SKM-1 (cell line): Measurements from ENCODE around the gene PLEKHM1.
"Not testable (repeated sequence)": the region's sequence is repeated elsewhere in the genome, so short reads cannot be mapped to it uniquely, and the experiment has no call there.

ENCODE experiments used
- DNase-seq: peaks from one replicate; lab custom pipeline; 2025; ENCODE audit not compliant: unreplicated experiment; lab: John Stamatoyannopoulos, UW

PLEKHM1 gene

DNA sequence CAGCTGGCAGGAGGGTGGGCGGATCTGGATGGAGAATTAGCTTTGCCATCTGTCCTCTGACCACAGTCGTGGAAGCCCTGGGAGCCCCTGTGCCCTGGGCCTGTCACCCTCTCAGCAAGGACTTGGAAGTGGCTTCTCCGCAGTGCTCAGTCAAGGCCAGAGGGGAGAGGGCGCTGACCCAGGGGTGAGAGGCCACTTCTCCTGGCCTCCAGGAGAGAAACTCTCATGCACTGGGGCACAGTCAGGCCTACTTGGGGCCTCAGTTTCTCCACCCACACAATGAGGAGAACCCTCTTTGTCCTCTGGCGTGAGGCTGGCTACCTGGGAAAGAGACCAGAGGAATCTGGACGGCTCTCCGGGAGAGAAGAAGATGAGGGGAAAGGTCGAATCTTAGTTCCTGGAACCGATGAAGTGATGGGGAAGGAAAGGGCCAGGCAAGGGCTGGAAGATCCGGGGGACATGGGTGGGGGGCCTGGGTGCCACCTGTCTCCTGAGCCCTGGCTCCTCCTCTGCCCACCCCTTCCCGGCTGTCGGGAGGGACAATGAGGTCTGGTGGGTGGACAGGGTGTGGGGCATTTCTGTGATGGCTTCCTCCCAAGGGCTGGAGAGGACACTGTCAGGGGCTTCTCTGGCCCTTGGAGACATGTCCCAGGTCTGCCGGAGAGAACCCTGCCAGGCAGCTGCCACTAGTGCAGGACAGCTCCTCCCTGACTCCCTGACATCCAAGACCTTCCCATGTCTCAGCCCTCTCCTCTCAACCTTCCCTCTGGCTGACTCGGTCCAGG is 48.8 kb downstream of the PLEKHM1 start:
- no peak for DNase-seq

DNA sequence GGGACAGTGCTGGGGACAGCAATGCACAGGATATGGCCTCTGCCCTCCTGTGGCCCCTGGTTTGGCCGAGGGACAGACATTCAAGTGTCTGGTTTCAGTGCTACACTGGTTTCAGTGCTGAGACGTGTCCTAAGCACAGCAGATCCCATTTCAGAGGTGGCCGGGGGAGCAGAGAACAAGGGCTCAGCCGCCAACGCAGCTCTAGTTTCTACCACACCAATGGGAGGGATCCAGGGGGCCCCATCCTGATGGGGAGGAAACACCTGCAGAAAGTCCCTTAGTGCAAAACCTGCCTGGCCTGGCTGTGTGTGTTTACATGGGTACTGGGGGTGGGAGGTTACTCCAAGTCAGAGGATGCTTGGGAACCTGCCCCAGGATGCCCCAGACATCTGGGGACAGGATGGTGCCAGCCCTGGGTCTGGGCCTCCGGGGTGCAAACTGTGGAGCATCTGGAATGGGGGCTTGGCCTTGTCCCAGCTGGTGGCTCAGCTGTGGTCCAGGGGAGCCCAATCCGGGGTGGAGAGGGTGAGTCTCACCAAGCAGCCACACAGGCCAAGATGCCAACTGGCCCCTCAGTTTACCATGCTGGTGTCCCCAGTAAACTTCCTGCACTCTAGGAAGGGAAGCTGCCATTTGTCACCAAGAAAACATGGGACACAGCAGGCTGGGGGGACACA is 49.5 kb downstream of the PLEKHM1 start:
- not testable (repeated sequence) for DNase-seq

DNA sequence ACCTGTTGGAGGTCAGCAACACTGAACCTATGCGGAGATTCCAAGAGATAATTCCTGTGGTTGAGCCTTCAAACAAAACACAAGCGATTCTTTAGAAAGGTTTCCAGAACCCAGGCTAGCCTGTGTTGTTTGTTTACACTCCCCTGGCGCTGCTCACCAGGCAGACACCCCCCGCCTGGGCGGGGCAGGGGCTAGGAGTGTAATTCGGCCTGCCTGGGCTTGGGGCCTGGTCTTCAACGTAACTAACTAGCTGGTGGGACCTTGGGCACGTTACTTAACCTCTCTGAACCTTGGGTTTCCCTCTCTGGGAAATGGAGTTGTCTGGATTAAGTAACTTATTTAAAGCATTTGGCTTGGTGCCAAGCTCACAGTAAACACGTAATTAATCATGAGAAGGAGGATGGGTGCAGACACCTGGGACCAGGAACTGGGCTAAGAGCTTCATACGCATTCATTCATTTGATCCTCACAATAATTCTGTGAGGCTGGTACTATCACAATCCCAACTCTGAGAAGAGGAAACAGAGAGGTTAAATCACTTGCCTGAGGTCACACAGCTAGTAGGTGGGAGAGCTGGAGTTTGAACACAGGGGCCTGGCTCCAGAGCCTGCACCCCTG is 50.3 kb downstream of the PLEKHM1 start:
- DNase-seq: no peak

DNA sequence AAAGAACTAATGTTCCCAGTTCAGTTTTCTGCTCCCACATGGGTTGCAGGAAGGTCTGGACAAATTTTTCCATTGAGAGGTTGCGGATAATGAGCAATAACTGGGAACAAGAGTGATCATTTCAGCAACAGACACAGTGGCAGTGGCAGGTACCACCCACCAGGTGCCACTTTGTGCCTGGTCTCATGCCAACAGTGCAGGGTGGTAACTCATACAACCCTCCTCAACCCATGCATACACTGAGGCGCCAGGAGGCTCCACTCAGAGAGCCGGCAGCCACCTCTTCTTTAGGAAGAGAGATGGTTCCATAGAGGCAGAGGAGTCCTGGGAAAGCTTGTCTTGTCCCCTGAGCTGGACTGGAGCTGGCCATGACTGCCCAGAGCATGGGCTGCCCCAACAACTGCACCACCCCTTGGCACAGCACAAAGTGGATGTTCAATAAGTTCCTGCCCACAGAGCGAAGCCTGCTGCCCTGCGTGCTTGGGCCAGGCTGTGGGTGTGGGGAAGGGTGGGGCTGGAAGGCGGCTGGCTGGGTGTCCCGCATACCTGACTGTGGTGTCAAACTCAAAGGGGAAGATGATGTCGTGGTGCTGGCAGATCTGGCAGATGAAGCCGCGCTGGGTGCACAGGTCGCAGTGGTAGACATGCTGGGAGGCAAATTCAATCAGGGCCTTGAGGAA is 51.5 kb downstream of the PLEKHM1 start:
- no peak for DNase-seq

DNA sequence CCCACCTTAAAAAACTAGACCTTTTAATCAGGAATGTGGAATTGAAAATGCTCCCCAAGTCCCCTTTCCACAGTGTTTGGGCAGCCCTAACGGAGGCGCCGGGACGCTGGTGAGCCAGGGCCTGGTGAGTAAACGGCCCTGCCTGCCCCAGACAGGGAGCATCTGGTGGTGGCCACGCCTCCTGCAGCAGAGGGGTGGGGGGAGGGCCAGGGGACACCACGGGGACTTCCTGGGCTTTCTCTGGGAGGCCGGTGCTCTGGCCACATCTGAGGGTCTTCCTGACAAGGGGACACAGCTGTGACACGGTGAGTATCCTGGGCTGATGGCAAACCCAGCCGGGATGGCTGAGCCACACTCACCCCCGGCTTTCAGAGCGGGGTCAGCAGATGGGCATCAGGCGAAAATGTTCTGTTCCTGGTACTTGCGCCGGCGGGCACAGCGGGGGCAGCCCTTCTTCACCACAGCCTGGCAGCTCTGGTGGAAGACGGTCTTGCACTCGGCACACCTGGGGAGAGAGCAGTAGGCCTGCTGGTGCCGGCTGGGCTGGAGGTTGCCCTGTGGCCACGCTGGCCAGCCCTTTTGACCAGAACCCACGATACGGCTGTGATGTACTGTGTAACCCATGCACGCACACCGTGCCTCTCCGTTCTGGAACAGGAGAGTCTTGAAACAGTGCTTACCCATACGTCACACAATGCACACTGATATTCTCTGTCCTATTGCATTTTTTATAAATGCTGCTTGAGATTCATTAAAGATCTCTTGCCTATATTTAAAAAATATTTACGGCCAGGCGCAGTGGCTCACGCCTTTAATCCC is 52.8 kb downstream of the PLEKHM1 start:
- DNase-seq: no peak

DNA sequence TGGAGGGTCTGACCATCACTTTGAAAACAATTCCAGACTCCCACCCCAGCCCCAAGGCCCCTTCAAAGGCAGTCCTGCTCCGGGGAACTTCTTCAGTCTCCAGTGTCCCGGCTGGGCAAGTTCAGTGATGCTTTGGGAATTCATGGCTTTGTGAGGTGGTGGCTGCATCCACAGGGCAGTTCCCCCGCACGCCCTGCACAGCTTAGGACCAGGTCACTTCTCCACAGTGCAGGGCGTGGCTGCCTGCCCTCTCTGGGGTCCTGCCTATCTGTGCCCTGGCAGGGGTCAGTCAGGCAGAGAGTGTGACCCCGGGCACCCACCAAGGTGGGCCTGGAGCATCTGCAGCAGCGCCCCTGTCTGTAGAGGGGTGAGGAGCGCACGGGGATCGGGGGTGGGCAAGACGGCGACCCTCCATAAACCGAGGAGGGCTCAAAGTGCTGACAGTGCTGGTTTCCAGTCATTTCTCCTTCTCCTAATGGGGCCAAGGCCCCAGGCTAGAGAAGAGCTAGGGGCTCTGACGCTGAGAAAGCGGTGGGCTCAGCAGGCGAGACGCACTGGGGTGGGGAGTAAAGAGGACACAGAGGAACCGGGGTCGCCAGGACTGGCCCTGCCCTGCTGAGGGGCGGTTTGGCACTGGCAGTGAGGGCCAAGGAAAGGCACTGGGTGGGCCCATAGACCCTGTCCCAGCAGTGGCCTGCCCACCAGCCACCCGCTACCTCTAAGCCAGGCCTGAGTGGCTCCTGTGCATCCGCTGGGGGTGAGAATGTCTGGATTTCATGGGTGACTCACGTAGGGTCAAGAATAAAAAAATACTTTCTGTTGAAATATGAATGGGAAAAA is 53.7 kb downstream of the PLEKHM1 start:
- no peak for DNase-seq

DNA sequence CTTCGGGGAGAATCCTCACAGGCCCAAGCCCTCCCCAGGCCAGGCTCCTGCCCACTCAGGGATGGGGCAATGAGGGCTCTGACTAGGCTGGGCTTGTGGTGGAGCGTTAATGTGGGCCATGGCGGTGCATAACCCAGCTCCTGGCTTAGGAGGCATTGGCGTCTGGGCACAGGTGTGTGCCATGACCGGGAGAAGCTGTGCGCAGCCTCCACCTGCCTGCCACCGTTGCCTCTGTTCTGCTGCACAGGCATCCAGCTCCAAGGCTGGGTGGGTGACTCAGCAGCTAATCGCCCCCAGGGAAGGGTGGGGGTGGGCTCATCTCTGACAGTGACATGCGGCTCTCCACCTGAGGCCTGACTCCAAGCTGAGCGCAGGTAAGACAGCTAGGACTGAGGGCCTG is 54.4 kb downstream of the PLEKHM1 start:
- no peak for DNase-seq

DNA sequence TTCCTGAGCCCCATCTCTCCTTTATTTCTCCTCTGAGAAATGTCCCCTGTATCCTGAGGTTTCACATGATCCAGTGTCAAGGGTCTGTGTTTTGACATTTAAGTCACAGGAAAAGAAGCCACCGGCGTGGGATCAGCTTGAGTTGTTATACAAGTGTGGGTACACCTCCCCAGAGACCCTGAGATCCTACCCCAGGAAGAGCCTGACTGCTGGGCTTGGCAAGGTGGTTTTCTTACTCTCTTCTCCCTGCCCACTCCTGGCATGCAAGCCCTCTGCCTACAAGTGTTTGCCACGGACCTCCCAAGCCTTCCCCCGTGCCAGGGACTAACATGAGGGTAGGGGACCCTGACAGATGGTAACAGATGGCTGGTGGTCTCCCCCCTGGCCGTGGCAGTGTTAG is 55.0 kb downstream of the PLEKHM1 start:
- DNase-seq: no peak

DNA sequence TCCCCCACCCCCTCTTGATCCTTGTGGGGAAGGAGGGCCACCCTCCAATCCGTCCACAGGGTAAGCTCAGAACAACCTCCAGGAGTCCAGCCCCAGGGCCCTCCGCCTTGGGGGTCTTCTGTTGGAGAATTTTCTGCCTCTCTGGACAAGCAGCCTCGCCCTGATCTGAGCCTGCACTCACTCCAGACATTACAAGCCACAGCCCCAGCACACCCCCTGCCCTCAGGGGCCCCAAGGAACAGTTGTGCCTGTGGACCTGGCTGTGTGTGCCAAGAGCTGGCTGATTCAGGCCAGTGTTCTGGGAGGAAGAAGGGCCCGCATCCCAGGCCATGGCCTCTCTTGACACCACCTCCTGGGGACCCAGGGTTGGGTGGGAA is 57.4 kb downstream of the PLEKHM1 start:
- no peak for DNase-seq

DNA sequence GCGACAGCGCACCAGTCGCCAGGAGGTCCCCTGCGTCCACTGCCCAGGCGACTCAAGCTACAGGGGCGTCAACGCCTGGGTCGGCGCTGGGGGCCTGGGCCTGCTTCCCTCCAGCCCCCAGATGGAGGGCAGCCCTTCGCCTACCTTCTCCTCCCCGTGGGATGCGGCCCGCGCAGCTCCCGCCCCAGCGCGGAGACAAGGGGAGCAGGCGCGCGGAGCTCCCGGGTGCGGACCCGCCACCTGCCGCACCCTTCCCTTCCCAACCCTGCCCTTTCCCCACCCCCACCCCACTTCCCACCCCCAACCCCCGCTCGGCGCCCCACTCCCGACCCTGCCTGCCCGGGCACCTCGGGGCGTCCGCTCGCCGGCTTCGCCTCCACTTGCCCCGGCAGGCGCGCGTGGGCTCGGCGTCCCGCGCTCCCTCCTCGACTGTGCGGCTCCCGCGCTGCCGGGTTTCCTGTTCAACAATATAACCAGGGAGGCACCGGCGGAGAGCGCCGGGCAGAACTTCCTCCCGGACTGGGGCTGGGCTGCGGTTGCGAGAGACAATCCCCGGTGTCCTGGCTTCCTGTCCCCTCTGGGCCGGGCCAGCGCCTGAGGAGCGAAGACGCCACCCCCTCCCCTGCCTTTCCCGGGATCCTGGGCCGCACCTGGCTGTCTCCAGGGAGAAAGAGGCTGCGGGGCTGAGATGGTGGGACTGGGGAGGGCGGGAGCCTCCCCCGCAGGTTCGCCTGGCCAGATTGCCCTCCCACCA is 57.9 kb downstream of the PLEKHM1 start, which contains the start of gene ARHGAP27:
ARHGAP27 (minus strand) TSS at position 466 of the 754 bp plus-strand sequence. CDS start 2,591 bp downstream, outside the sequence.
- peak; percentile 32 for DNase-seq

DNA sequence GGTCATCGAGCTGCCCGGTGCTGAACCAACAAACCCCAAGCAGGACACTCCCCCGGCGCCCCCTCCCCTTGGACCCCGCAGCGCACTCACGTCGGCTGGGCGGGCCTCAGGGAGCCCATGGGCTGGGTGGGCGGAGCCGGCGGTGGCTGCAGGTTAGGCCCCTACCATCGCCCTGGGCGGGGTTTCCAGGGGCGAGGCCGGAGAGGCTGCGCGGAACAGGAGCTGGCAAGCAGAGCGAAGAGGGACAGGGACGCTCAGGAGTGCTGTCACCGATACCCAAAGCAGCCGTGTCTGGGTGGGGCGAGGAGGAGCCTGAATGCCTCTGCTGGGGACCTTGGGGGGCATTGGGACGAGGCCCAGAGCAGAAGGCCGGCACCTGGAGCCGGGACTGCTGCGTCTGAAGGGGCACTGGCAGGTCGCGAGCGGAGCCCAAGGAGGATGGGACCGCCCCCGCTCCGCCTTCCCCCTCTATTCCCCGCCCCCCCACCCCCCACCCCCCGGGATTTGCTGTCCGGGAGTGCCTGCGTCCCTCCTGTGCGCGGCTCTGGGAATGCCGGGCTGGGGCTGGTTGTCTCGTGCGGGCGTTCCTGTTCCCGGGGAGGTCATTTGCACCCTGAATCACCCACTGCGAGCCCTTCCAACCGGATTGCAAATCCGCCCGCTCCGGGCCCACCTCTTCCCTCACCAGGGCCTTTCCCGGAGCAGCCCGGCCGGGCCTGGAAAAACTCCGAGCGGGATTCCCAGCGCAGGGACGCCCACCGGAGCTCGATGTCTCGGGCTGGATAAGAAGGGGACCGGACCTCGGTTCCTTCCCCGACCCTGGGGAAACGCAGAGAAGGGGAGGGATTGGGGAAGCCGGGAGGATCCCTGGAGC is 58.8 kb downstream of the PLEKHM1 start:
- peak; percentile 9 for DNase-seq

DNA sequence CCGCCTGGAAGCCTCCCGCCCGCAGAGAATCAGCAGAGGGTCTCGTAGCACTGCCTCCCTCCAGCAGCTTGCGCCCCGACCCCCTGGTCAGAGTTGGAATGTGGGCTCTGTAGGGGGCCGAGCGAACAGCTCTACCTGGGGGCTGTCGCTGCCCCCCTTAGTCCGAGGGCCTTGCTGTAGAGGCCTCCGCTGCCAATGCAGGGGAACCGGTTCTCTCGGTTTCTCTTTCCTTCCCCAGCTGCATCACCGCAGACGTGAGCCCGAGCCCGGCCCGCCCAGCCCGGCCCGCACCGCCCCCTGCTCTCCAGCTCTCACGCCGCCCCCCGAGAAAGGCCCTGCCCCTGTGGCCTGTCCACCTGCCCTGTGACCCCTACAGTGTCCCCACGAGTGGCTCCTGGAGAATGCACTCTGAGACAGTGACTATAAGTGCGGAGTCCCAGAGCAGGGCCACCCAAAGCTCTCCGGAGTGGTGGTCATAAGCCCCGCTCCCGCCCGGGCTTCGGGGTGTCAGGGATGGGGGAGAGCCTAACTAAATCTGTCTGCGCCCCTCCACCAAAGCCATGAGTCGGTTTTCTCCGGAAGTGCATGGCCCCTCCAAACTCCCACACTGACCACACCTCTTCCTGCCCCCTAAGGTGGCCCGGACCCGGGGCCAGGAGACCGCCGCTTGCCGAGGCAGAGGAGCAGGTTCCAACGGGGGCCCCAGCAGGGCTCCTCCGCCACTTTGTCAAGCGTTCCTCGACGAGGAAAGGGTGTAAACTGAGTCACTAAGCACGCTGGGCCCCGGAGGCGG is 59.6 kb downstream of the PLEKHM1 start:
- DNase-seq: no peak

DNA sequence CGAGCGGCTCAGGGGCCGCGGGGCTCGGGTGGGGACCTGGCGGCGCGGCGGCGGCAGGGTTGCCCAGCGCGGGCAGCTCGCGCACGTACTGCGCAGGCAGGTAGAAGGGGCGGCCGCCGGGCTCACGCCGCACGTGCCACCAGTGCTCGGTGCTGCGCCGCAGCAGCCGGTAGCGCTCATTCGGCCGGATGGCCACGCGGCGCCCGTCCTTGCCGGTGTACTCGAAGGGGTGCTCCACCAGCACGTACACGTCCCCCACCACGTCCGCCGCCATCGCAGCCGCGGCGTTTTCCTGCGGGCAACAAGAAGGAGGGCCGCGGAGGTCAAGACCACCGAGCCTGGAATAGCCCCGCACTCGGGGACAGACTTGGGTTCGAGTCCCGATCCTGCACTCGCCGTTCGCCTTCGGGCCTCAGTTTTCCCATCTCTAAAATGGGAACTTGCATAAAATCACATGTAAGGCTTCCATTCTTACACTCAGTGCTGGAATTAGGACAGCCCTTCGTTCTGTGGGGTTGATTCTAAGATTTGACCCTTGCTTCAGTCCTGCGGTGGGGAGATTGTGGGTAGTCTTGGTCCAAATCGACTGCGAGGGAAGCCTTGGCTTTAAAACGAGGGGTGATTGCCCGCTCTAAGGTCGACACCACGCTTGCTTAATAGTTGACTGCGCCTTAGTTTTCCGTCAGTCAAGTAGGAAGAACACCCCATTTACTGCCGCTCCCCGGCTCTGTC is 60.3 kb downstream of the PLEKHM1 start:
- DNase-seq: no peak

DNA sequence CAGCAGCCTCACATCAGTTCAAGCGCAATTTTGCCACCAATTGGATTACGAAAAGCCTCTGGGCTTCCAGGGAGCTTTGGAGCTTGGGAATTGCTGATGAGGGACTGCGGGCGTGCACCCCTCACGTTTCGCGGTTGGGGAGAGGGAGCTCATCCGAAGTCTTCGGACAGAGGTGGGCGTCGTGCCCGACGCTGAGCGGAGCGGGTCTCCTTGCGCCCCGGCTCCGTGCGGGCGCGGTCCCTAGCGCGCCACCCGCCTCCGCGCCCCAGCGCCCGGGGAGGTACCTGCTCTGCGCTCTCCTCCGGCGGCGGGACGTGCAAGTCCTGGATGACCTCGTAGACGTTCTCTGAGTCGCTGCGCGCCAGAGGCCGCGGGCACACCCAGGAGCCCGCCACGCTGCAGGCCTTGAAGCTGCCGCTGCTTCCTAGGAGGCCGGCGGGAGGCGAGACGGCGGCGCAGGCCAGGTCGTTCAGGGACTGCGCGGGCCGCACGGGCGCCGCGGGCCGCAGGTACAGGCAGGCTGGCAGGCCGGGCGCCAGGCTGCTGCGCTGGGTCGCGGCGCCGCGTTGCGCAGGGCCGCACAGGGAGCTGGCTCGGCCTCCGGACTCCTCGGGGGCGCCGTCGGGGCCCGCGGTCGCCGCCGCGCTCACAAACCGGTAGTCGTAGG is 61.0 kb downstream of the PLEKHM1 start:
- no peak for DNase-seq

DNA sequence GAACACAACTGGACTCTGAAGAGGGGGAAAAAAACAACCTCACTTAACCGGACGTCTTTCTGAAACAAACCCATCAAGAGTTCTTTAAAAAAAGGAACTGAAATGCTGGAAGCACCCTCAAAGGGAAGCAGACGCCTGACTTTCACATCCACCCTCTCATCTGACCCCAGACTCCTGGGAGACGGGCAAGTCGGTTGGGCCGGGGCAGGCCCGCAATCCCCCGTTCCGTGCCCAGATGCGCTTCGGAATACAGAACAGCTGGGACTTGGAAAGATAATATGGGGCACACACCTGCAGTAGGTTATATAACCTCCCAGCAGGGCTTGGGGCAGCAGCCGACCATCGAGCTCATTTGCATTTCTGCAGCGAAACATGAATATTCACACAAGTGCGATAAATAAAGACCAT is 61.6 kb downstream of the PLEKHM1 start:
- DNase-seq: peak; percentile 31

DNA sequence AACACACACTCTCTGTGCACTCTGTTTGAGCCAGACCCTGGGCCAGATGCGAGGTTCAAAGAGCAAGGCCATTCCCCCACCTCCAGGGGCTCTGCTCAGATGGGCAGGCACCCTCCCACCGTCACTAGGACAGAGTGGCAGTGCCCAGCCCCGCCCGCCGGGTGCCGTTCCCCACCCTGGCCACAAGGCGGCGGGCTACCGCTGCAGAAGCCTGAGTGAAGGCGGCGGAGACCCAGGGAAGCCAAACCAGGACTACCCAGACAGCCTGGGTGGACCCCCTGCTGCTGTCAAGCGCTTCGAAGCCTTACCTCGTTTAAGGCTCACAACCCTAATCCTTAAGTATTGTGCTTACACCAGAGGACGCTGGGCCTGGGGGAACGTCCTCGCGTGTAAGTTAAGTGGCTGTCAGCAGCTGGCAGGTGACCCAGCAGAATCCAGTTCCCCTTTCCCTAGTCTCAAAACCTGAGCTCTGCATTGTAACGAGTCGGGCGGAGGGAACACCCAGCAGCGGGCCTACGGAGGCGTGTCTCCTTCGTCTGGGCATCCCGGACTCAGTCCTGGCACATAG is 62.4 kb downstream of the PLEKHM1 start:
- peak; percentile 67 for DNase-seq
